Body of pancreas (tissue), 4 donors: ENCODE results near the gene MAD1L1. TPM values are rescaled to one million over a fixed set of nuclear protein-coding genes. Genes with fewer than 3 reads are reported as not detected.
A peak's percentile ranks its signal among the peaks of the same experiment; 100 is the strongest.

ENCODE experiments used
- ATAC-seq: fragments of 150-250 bp; one replicate; pipeline ENCODE4 v1.9.1; 2016
- DNase-seq, 4 donors: peaks; one replicate each; pipeline ENCODE4 v3.0.0-alpha.2; 2019
- H3K27ac ChIP-seq, 4 donors: fragments of 200-600 bp; sonication (generic); 1 replicate in 3 of 4; 2 replicates in 1 of 4; pipeline versions ENCODE4 v1.5.1 to v1.6.1; 2016 to 2019; ENCODE audit warnings: mild to moderate bottlenecking in 1 of 4, mixed read lengths in 1 of 4, moderate library complexity in 1 of 4
- H3K27me3 ChIP-seq, 2 donors: fragments of 200-600 bp; sonication (generic); one replicate each; pipeline ENCODE4 v1.6.0; 2016; ENCODE audit warnings: mild to moderate bottlenecking in 1 of 2
- H3K36me3 ChIP-seq, 2 donors: fragments of 200-600 bp; sonication (generic); replicated peaks in 1 of 2; 2 replicates each; pipeline ENCODE4 v1.5.1; 2016; ENCODE audit warnings: low read depth in 2 of 2; ENCODE audit not compliant: insufficient read depth in 1 of 2
- H3K4me1 ChIP-seq: fragments of 200-600 bp; sonication (generic); one replicate; pipeline ENCODE4 v1.6.0; 2016
- H3K4me3 ChIP-seq, 2 donors: fragments of 200-600 bp; sonication (generic); 1 replicate in 1 of 2; 2 replicates in 1 of 2; pipeline ENCODE4 v1.5.1; 2016 to 2019
- H3K9me3 ChIP-seq, 3 donors: fragments of 200-600 bp; sonication (generic); 1 replicate in 2 of 3; 2 replicates in 1 of 3; pipeline ENCODE4 v1.5.1; 2016
- POLR2A ChIP-seq, 3 donors: fragments of 450-650 bp; IDR thresholded peaks; one replicate each; pipeline ENCODE4 v1.6.1; 2016; ENCODE audit warnings: antibody characterized with exemption in 3 of 3, mild to moderate bottlenecking in 2 of 3
- WGBS, 2 donors: methylation state at CpG; one replicate each; pipeline ENCODE4 v1.1.5; 2017; 5-methylcytosine and 5-hydroxymethylcytosine counted together
- intact Hi-C: fragments of 100-400 bp; cut with DNase I; formaldehyde crosslinking; loops from one replicate; pipeline ENCODE4 v1.15.1; 2023
- microRNA-seq, 2 donors: library from miRNA; unstranded; fragments of <30 nt; microRNA quantifications; one replicate each; pipeline ENCODE4, GENCODE V29; 2016; ENCODE audit warnings: borderline number of aligned reads in 2 of 2, borderline replicate concordance in 2 of 2
- small RNA-seq: library from RNA; depleted of rRNA; stranded (forward); fragments of <200 nt; gene quantifications from one replicate; pipeline ENCODE3, GENCODE V24; 2016
- total RNA-seq, 2 donors: library from RNA; depleted of rRNA; stranded (reverse); fragments of >200 nt; gene quantifications; one replicate each; pipeline ENCODE4 v1.1.0, GENCODE V29; 2016
- TF ChIP-seq, protein P1 (sequence below), 7 experiments: fragments of 450-650 bp in 4 of 7; fragments of 200-600 bp in 3 of 7; sonication (generic) in 3 of 7; IDR thresholded peaks; one replicate each; pipeline ENCODE4 v1.5.1; 2016 to 2019; ENCODE audit warnings: antibody characterized with exemption in 7 of 7

Gene MAD1L1
- total RNA-seq, 2 donors from 2014 or later: 14.0 to 66.9 TPM

DNA sequence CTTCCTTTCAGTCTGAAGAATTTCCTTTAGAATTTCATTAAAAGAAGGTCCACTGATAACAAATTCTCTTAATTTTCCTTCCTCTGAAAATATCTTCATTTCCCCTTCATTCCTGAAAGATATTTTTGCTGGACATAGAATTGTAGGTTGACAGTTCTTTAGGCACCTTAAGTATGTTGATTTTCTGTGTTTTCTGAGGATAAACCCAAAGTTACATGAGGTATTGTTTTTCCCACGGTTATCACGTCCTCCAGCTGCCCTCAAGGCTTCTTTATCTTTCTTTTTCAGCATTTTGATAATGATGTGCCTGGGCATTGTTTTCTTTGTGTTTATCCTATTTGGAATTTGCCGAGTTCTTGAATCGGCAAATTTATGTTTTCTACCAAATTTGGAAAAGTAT is 457.4 kb downstream of the MAD1L1 start:
- no peak for TF ChIP-seq POLR2A (IDR thresholded peaks at IDR 0.05)
- intact Hi-C loops: no loop called here
- Histone ChIP-seq H3K27me3 (no peaks in the 10 kb centered on the region), H3K9me3 (peaks cover 0 to 9% (median 0%) of the 10 kb centered on the region in 3 donors), H3K4me3 (no peak overlapping the region), H3K27ac (no peak overlapping the region), H3K4me1 (no peaks in the 10 kb centered on the region), H3K36me3 (no peaks in the 10 kb centered on the region)
- DNase-seq (no peak), ATAC-seq (no peak)
- 55 to 64% methylated on average over 4 of the region's 4 CpGs for WGBS, 2 donors

DNA sequence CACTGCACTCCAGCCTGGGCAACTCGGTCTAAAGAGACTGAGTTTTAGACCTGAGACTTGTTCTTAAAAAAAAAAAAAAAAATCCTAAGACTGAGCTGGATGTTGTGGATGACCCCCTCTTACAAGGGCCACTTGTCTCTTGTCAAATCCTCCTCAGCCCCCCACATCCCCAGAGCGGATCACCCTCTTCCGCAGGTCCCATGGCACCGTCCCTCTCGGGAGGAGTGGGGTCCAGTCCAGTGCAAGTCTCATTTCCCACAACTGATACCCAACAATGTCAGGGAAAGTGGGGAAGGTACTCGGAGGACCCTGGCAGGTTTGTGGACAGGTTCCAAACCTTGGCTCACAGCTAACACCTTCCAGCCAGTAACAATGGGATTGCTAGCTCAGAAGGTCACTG is 462.4 kb downstream of the MAD1L1 start:
- H3K36me3 ChIP-seq: no peaks in the 10 kb centered on the region
- no peak overlapping the region for H3K27ac ChIP-seq
- ATAC-seq (no peak), DNase-seq (no peak)
- H3K9me3 ChIP-seq: peaks cover 0 to 4% (median 0%) of the 10 kb centered on the region in 3 donors
- WGBS, 2 donors: 83 to 86% methylated on average over 6 of the region's 6 CpGs
- intact Hi-C loops: no loop called here
- no peak overlapping the region for H3K4me3 ChIP-seq
- H3K4me1 ChIP-seq: no peaks in the 10 kb centered on the region
- no peaks in the 10 kb centered on the region for H3K27me3 ChIP-seq
- TF ChIP-seq, protein P1, sequence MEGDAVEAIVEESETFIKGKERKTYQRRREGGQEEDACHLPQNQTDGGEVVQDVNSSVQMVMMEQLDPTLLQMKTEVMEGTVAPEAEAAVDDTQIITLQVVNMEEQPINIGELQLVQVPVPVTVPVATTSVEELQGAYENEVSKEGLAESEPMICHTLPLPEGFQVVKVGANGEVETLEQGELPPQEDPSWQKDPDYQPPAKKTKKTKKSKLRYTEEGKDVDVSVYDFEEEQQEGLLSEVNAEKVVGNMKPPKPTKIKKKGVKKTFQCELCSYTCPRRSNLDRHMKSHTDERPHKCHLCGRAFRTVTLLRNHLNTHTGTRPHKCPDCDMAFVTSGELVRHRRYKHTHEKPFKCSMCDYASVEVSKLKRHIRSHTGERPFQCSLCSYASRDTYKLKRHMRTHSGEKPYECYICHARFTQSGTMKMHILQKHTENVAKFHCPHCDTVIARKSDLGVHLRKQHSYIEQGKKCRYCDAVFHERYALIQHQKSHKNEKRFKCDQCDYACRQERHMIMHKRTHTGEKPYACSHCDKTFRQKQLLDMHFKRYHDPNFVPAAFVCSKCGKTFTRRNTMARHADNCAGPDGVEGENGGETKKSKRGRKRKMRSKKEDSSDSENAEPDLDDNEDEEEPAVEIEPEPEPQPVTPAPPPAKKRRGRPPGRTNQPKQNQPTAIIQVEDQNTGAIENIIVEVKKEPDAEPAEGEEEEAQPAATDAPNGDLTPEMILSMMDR (IDR thresholded peaks at IDR 0.05): no peak
- no peak for TF ChIP-seq POLR2A (IDR thresholded peaks at IDR 0.05)

GRCh38 chr7:1769286-1770200 is 463.2 kb downstream of the MAD1L1 start:
- ATAC-seq: no peak
- TF ChIP-seq, protein P1 (IDR thresholded peaks at IDR 0.05): no peak
- no peak for TF ChIP-seq POLR2A (IDR thresholded peaks at IDR 0.05)
- Histone ChIP-seq H3K27me3 (no peaks in the 10 kb centered on the region), H3K4me1 (no peaks in the 10 kb centered on the region), H3K36me3 (no peaks in the 10 kb centered on the region), H3K9me3 (no peaks in the 10 kb centered on the region), H3K4me3 (no peak overlapping the region), H3K27ac (no peak overlapping the region)
- 85 to 91% methylated on average over 35 to 54 of the region's 54 CpGs for WGBS, 2 donors
- intact Hi-C loops: no loop called here
- DNase-seq: no peak

GRCh38 chr7:1768832-1769231 is 463.9 kb downstream of the MAD1L1 start:
- no peak for ATAC-seq
- Histone ChIP-seq H3K36me3 (no peaks in the 10 kb centered on the region), H3K9me3 (no peaks in the 10 kb centered on the region), H3K4me3 (no peak overlapping the region), H3K27me3 (no peaks in the 10 kb centered on the region), H3K27ac (no peak overlapping the region), H3K4me1 (no peaks in the 10 kb centered on the region)
- intact Hi-C loops: no loop called here
- 70 to 87% methylated on average over 5 to 7 of the region's 7 CpGs for WGBS, 2 donors
- TF ChIP-seq, protein P1 (IDR thresholded peaks at IDR 0.05): no peak
- no peak for TF ChIP-seq POLR2A (IDR thresholded peaks at IDR 0.05)
- no peak for DNase-seq

DNA sequence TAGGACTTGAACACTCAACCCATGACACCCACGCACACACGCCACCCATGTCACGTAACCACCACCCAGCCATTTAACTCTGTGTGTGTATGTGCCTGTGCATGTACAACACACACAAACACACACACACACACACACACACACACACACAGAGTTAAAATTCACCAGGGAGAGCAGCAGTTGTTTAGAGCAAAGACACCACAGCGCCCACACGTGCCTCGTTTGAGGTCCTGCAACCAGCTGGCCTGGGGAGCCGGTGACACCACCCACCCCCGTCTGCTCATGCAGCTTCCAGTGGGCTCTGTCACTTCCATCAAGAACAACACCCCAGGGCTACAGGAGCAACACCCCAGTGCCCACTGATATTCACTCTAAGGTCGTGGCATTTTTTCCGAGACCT is 465.2 kb downstream of the MAD1L1 start:
- no peak for DNase-seq
- Histone ChIP-seq H3K4me3 (no peak overlapping the region), H3K36me3 (no peaks in the 10 kb centered on the region), H3K9me3 (peaks cover 0 to 4% (median 0%) of the 10 kb centered on the region in 3 donors), H3K27ac (no peak overlapping the region), H3K27me3 (no peaks in the 10 kb centered on the region), H3K4me1 (no peaks in the 10 kb centered on the region)
- intact Hi-C loops: no loop called here
- TF ChIP-seq POLR2A (IDR thresholded peaks at IDR 0.05): no peak
- TF ChIP-seq, protein P1 (IDR thresholded peaks at IDR 0.05): peak in 1 of 7 experiments; percentile 3
- 42 to 67% methylated on average over 7 to 10 of the region's 10 CpGs for WGBS, 2 donors
- no peak for ATAC-seq

Small RNA genes lying within 50 kb of the gene (microRNA-seq; reads per million reads assigned to microRNA genes)
- gene MIR4655 (0 to 0.45 reads per million in 2 donors), gene MIR6836 (0 reads per million in 2 donors)

Small RNA genes lying within 50 kb of the gene (small RNA-seq; reads per million reads assigned to genes)
- not detected for gene MIR4655

Other genes with a start within 250 kb of the MAD1L1 start
- 1 to 10 TPM; 7.6 to 8.8 TPM for gene MRM2, start 9.3 kb upstream of the MAD1L1 start, total RNA-seq
- gene NUDT1, start 9.3 kb upstream of the MAD1L1 start, total RNA-seq: 10 to 100 TPM in 1 of 2 donors, not detected in 1; 26.2 TPM
- gene SNX8, start 81.5 kb upstream of the MAD1L1 start, total RNA-seq: 1 to 10 TPM; 5.3 to 6.2 TPM
- 100 to 1,000 TPM in 1 of 2 donors, 10 to 100 TPM in 1; 87.2 to 232 TPM for gene EIF3B, start 121.9 kb upstream of the MAD1L1 start, total RNA-seq
- 10 to 100 TPM in 1 of 2 donors, 1 to 10 TPM in 1; 4.7 to 11.2 TPM for gene CHST12, start 170.7 kb upstream of the MAD1L1 start, total RNA-seq
- gene GRIFIN, start 243.5 kb upstream of the MAD1L1 start, total RNA-seq: not detected